Body of pancreas (tissue), 4 donors: Measurements from ENCODE around the gene LYL1. TPM values are rescaled to one million over a fixed set of nuclear protein-coding genes. Genes with fewer than 3 reads are reported as not detected.

Source experiments
- ATAC-seq: fragments of 150-250 bp; one replicate; pipeline ENCODE4 v1.9.1; 2016
- DNase-seq, 4 donors: peaks; one replicate each; pipeline ENCODE4 v3.0.0-alpha.2; 2019
- H3K27ac ChIP-seq, 4 donors: fragments of 200-600 bp; sonication (generic); 1 replicate in 3 of 4; 2 replicates in 1 of 4; pipeline versions ENCODE4 v1.5.1 to v1.6.1; 2016 to 2019; ENCODE audit warnings: mild to moderate bottlenecking in 1 of 4, mixed read lengths in 1 of 4, moderate library complexity in 1 of 4
- H3K27me3 ChIP-seq, 2 donors: fragments of 200-600 bp; sonication (generic); one replicate each; pipeline ENCODE4 v1.6.0; 2016; ENCODE audit warnings: mild to moderate bottlenecking in 1 of 2
- H3K36me3 ChIP-seq, 2 donors: fragments of 200-600 bp; sonication (generic); replicated peaks in 1 of 2; 2 replicates each; pipeline ENCODE4 v1.5.1; 2016; ENCODE audit warnings: low read depth in 2 of 2; ENCODE audit not compliant: insufficient read depth in 1 of 2
- H3K4me1 ChIP-seq: fragments of 200-600 bp; sonication (generic); one replicate; pipeline ENCODE4 v1.6.0; 2016
- H3K4me3 ChIP-seq, 2 donors: fragments of 200-600 bp; sonication (generic); 1 replicate in 1 of 2; 2 replicates in 1 of 2; pipeline ENCODE4 v1.5.1; 2016 to 2019
- H3K9me3 ChIP-seq, 3 donors: fragments of 200-600 bp; sonication (generic); 1 replicate in 2 of 3; 2 replicates in 1 of 3; pipeline ENCODE4 v1.5.1; 2016
- POLR2A ChIP-seq, 3 donors: fragments of 450-650 bp; IDR thresholded peaks; one replicate each; pipeline ENCODE4 v1.6.1; 2016; ENCODE audit warnings: antibody characterized with exemption in 3 of 3, mild to moderate bottlenecking in 2 of 3
- WGBS, 2 donors: methylation state at CpG; one replicate each; pipeline ENCODE4 v1.1.5; 2017; 5-methylcytosine and 5-hydroxymethylcytosine counted together
- intact Hi-C: fragments of 100-400 bp; cut with DNase I; formaldehyde crosslinking; loops from one replicate; pipeline ENCODE4 v1.15.1; 2023
- total RNA-seq, 2 donors: library from RNA; depleted of rRNA; stranded (reverse); fragments of >200 nt; gene quantifications; one replicate each; pipeline ENCODE4 v1.1.0, GENCODE V29; 2016
- TF ChIP-seq, protein P1 (sequence below), 7 experiments: fragments of 450-650 bp in 4 of 7; fragments of 200-600 bp in 3 of 7; sonication (generic) in 3 of 7; IDR thresholded peaks; one replicate each; pipeline ENCODE4 v1.5.1; 2016 to 2019; ENCODE audit warnings: antibody characterized with exemption in 7 of 7

The LYL1 gene
- total RNA-seq, 2 donors from 2014 or later = 3.4 to 6.9 TPM

DNA sequence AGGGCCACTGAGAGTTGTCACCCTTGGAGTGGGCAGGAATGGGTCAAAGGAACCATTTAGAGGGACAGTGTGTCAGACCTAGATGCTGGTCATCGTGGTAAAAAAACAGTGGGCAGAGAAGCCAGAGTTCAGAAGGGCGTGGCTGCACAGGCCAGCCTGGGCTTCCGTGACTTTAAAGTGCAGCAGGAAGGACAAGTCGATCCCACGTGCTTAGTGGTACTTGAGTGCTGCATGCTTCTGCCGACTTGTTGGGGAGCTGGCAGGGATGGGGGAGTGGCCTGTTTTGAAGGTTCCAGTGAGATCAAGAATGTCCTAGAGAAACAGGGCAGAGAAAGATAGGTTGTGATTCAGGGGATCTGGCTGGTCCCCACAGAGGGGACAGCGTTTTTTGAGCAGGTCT is 17.0 kb downstream of the LYL1 start:
- DNase-seq (no peak), ATAC-seq (no peak)
- 55 to 60% methylated on average over 7 of the region's 7 CpGs for WGBS, 2 donors
- Histone ChIP-seq H3K27ac (no peak overlapping the region), H3K9me3 (no peaks in the 10 kb centered on the region), H3K27me3 (no peaks in the 10 kb centered on the region), H3K36me3 (no peaks in the 10 kb centered on the region), H3K4me1 (peaks cover 8% of the 10 kb centered on the region), H3K4me3 (no peak overlapping the region)
- intact Hi-C loops = no loop called here
- no peak for TF ChIP-seq POLR2A (IDR thresholded peaks at IDR 0.05)
- TF ChIP-seq, protein P1, sequence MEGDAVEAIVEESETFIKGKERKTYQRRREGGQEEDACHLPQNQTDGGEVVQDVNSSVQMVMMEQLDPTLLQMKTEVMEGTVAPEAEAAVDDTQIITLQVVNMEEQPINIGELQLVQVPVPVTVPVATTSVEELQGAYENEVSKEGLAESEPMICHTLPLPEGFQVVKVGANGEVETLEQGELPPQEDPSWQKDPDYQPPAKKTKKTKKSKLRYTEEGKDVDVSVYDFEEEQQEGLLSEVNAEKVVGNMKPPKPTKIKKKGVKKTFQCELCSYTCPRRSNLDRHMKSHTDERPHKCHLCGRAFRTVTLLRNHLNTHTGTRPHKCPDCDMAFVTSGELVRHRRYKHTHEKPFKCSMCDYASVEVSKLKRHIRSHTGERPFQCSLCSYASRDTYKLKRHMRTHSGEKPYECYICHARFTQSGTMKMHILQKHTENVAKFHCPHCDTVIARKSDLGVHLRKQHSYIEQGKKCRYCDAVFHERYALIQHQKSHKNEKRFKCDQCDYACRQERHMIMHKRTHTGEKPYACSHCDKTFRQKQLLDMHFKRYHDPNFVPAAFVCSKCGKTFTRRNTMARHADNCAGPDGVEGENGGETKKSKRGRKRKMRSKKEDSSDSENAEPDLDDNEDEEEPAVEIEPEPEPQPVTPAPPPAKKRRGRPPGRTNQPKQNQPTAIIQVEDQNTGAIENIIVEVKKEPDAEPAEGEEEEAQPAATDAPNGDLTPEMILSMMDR (IDR thresholded peaks at IDR 0.05) = no peak

DNA sequence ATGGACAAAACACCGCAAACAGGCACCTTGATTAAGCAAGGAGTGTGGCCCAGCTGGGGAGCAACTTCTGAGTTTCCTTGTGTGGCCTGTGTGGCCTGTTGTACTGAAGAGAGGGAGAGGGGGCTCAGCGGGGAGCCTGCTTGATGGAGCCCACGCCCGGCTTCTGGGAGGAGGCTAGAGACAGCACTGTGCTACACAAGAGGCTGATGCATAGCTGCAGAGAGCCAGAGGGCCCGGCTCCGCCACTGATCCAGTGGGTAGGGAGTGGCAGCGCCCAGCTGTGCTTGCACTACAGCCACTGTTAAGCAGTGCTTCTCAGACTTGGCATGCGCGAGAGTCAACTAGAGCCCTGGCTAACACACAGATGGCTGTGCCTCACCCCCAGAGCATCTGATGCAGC is 19.0 kb downstream of the LYL1 start:
- ATAC-seq (no peak), DNase-seq (no peak)
- Histone ChIP-seq H3K4me3 (no peak overlapping the region), H3K36me3 (no peaks in the 10 kb centered on the region), H3K4me1 (peaks cover 8% of the 10 kb centered on the region), H3K27me3 (no peaks in the 10 kb centered on the region), H3K9me3 (no peaks in the 10 kb centered on the region), H3K27ac (no peak overlapping the region)
- 73 to 85% methylated on average over 3 to 9 of the region's 9 CpGs for WGBS, 2 donors
- no peak for TF ChIP-seq POLR2A (IDR thresholded peaks at IDR 0.05)
- TF ChIP-seq, protein P1 (IDR thresholded peaks at IDR 0.05) = no peak
- intact Hi-C loops = no loop called here

GRCh38 chr19:13083008-13083404 is 19.7 kb downstream of the LYL1 start:
- Histone ChIP-seq H3K36me3 (no peaks in the 10 kb centered on the region), H3K27ac (peak overlapping the region in 2 of 4 donors; percentile 29 to 52), H3K4me3 (no peak overlapping the region), H3K4me1 (peaks cover 8% of the 10 kb centered on the region), H3K27me3 (no peaks in the 10 kb centered on the region), H3K9me3 (no peaks in the 10 kb centered on the region)
- intact Hi-C loops = no loop called here
- WGBS, 2 donors = 71 to 72% methylated on average over 5 to 7 of the region's 7 CpGs
- DNase-seq (no peak), ATAC-seq (no peak)
- TF ChIP-seq, protein P1 (IDR thresholded peaks at IDR 0.05) = no peak
- TF ChIP-seq POLR2A (IDR thresholded peaks at IDR 0.05) = no peak

DNA sequence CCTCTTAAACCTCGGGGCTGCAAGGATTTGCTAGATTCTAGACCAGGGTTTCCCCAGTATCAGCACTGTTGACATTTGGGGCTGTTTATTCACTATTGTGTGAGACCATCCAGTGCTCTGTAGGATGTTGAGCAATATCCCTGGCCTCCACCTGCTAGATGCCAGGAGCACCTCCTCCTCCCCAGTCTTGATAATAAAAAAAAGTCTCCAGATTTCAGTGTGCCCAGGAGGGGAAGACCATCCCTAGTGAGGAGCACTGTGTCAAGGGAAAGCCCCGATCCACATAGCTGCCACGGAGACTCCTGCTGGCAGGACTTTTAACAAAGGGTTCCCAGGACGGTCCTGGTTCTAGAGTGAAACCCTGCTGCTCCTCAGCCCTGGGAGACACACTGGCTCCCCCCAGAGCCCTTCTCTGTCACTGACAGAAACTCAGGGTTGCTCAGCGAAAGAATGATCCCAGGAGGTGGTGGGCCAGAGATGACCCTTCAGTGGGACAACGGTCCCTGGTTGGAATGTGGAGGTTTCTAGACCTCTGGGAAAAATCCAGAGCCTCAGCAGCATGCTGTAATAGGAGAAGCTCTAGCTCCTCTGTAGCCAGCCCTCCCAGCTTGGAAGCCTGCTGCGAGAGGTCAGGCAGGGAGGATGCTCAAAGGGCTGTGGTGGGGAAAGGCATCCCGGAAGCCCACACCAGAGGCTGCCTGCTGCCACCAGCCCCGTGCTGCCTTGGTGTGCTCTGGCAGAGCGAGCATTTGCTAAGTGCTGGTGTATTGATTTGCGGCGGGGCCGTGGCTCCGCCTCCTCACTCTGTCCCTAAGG is 20.3 kb downstream of the LYL1 start:
- WGBS, 2 donors = 54 to 69% methylated on average over 13 to 14 of the region's 14 CpGs
- no peaks in the 10 kb centered on the region for H3K9me3 ChIP-seq
- H3K36me3 ChIP-seq = no peaks in the 10 kb centered on the region
- peak in 2 of 4 donors; percentile 26 to 53 for DNase-seq
- peak; percentile 56 for ATAC-seq
- no peak for TF ChIP-seq POLR2A (IDR thresholded peaks at IDR 0.05)
- TF ChIP-seq, protein P1 (IDR thresholded peaks at IDR 0.05) = peak in 1 of 7 experiments; percentile 13
- H3K4me3 ChIP-seq = no peak overlapping the region
- intact Hi-C loops = no loop called here
- peak overlapping the region in 2 of 4 donors; percentile 29 to 52 for H3K27ac ChIP-seq
- no peaks in the 10 kb centered on the region for H3K27me3 ChIP-seq
- peaks cover 8% of the 10 kb centered on the region for H3K4me1 ChIP-seq

DNA sequence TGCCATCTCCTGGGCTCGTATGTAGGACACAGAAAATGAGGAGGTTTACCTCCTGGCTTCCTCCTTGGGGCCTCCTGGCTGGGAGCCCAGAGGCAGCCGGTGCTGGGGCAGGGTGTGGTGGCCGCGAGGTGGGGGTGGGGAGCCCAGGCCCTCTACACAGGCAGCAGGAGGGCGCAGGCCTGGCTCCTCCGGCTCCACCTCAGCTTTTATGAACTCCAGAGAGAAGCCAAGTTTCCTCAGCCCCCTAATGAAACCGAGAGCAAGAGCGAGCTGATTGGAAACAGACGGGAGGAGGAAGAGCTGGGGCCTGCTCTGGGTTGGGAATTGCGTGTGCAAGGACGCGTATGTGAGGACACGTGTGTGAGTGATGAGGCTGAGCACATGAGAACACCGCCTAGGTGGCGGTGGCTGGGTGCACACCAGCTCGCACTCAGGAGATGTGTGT is 23.1 kb downstream of the LYL1 start:
- intact Hi-C loops = no loop called here
- ATAC-seq (no peak), DNase-seq (no peak)
- TF ChIP-seq, protein P1 (IDR thresholded peaks at IDR 0.05) = no peak
- TF ChIP-seq POLR2A (IDR thresholded peaks at IDR 0.05) = no peak
- Histone ChIP-seq H3K36me3 (no peaks in the 10 kb centered on the region), H3K27ac (no peak overlapping the region), H3K4me1 (peaks cover 8% of the 10 kb centered on the region), H3K4me3 (no peak overlapping the region), H3K9me3 (no peaks in the 10 kb centered on the region), H3K27me3 (no peaks in the 10 kb centered on the region)
- WGBS, 2 donors = 69 to 95% methylated on average over 11 to 16 of the region's 16 CpGs
